SU-DHL-6 (cell line): Measurements from ENCODE around the gene CYLC1.

ENCODE experiments used
- CTCF ChIP-seq: fragments of 200-600 bp; sonication (generic); IDR thresholded peaks from one replicate; pipeline ENCODE4 v1.5.1; 2017; ENCODE audit warnings: antibody characterized with exemption, mild to moderate bottlenecking, low read length, moderate library complexity; ENCODE audit not compliant: insufficient read depth, poor library complexity, severe bottlenecking
- EZH2phosphoT487 ChIP-seq: fragments of 200-600 bp; sonication (generic), shearing (Covaris generic); conservative IDR thresholded peaks from 2 replicates; pipeline ENCODE4 v1.6.1; 2018; ENCODE audit warnings: mild to moderate bottlenecking, antibody characterized with exemption, low read length, moderate library complexity, mixed read lengths

- TF ChIP-seq CTCF (no peak), EZH2phosphoT487 (no peak)
Measured at GRCh38 chrX:83847339-83847738, 13.6 kb upstream of the CYLC1 start.
